T-helper 17 cell (primary cell): ENCODE data around the gene THSD4. TPM values are rescaled to one million over a fixed set of nuclear protein-coding genes. Genes with fewer than 3 reads are reported as not detected.

Experiments used
- ATAC-seq: fragments of 150-1000 bp; cut with Tn5 transposase; 2 replicates; pipeline ENCODE4 v1.10.0; 2021; ENCODE audit warnings: mild to moderate bottlenecking, moderate library complexity
- DNase-seq, 3 donors: peaks; one replicate each; pipeline versions ENCODE4 v3.0.0 to v3.0.0-alpha.2; 2020 to 2021
- H3K9me3 ChIP-seq: one replicate; pipeline ENCODE4 v1.7.0; 2013; ENCODE audit warnings: low read length, mild to moderate bottlenecking; ENCODE audit not compliant: control insufficient read depth, poor library complexity, severe bottlenecking
- H3K27ac Mint-ChIP-seq: one replicate; pipeline ENCODE4 v1.8.0; 2022; ENCODE audit warnings: mild to moderate bottlenecking, moderate library complexity, mixed read lengths
- H3K27me3 Mint-ChIP-seq: one replicate; pipeline ENCODE4 v1.8.0; 2022; ENCODE audit warnings: mixed read lengths
- H3K36me3 Mint-ChIP-seq: one replicate; pipeline ENCODE4 v1.8.0; 2022; ENCODE audit warnings: low read depth, mixed read lengths
- H3K4me1 Mint-ChIP-seq: one replicate; pipeline ENCODE4 v1.8.0; 2022; ENCODE audit warnings: mild to moderate bottlenecking, mixed read lengths
- H3K4me3 Mint-ChIP-seq: one replicate; pipeline ENCODE4 v1.8.0; 2022; ENCODE audit warnings: mild to moderate bottlenecking, moderate library complexity, mixed read lengths
- total RNA-seq, 4 donors: library from RNA in 2 of 4; stranded (reverse) in 2 of 4; gene quantifications; one replicate each; pipeline ENCODE4 v1.2.3 and lab custom pipeline; 2022 to 2026

THSD4 gene
- total RNA-seq, 2 donors from 2014 or later = not detected

- H3K9me3 ChIP-seq = no peaks in the 10 kb centered on the region
- no peak for ATAC-seq
- Mint-ChIP-seq H3K36me3 (no peaks in the 10 kb centered on the region), H3K27ac (no peak overlapping the region), H3K27me3 (peaks cover 44% of the 10 kb centered on the region), H3K4me3 (no peak overlapping the region), H3K4me1 (no peaks in the 10 kb centered on the region)
- no peak for DNase-seq
Observed at GRCh38 chr15:71547011-71547410, 431.7 kb downstream of the THSD4 start.

DNA sequence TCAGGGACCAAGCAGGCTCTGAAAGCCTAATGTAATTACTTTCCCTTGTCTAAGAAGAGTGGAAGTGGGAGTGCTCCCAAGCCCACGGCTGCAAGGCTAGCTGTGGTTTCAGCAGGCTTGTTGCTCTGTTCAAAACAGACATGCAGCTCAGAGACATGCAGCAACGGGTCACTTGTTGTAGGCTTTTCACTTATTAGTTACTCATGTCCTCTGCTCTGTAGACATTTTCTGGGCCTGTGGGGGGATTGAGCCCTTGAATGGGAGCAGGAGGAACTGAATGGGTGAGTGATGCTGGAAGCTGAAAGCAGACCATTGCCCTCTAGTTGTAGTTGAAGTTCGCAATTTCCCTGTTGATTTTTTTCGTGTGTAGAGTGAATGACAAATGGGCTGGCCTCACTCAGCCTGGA is 433.1 kb downstream of the THSD4 start:
- no peaks in the 10 kb centered on the region for H3K9me3 ChIP-seq
- peaks cover 46% of the 10 kb centered on the region for H3K27me3 Mint-ChIP-seq
- ATAC-seq (no peak), DNase-seq (no peak)
- no peaks in the 10 kb centered on the region for H3K36me3 Mint-ChIP-seq
- H3K27ac Mint-ChIP-seq = no peak overlapping the region
- no peaks in the 10 kb centered on the region for H3K4me1 Mint-ChIP-seq
- no peak overlapping the region for H3K4me3 Mint-ChIP-seq

- no peaks in the 10 kb centered on the region for H3K9me3 ChIP-seq
- peaks cover 46% of the 10 kb centered on the region for H3K27me3 Mint-ChIP-seq
- no peak overlapping the region for H3K27ac Mint-ChIP-seq
- ATAC-seq (no peak), DNase-seq (no peak)
- no peaks in the 10 kb centered on the region for H3K4me1 Mint-ChIP-seq
- no peaks in the 10 kb centered on the region for H3K36me3 Mint-ChIP-seq
- no peak overlapping the region for H3K4me3 Mint-ChIP-seq
Observed at GRCh38 chr15:71549091-71549490, 433.8 kb downstream of the THSD4 start.

- Mint-ChIP-seq H3K4me1 (no peaks in the 10 kb centered on the region), H3K4me3 (no peak overlapping the region), H3K36me3 (no peaks in the 10 kb centered on the region), H3K27ac (no peak overlapping the region), H3K27me3 (peaks cover 46% of the 10 kb centered on the region)
- no peaks in the 10 kb centered on the region for H3K9me3 ChIP-seq
- DNase-seq (no peak), ATAC-seq (no peak)
Observed at GRCh38 chr15:71549697-71550096, 434.4 kb downstream of the THSD4 start.

DNA sequence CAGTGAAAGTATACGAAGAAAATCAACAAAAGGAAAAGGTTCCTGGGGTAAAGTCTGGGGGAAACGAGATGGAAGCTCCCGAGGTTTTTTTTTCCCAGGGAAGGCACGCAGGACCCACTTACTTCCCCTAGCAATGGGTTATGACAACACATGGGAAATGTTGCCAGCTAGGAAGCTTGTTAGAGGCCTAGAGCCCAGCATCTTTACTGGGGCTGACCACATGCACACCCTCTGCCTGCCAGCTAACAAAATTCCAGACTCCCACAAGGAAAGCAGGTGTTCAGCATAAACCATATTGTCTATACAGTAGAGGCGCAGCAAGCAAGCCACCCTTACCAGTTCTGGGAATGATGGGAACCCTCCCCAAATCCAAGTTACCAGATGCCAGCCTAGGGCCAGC is 436.3 kb downstream of the THSD4 start:
- H3K27ac Mint-ChIP-seq = no peak overlapping the region
- H3K4me1 Mint-ChIP-seq = no peaks in the 10 kb centered on the region
- H3K9me3 ChIP-seq = no peaks in the 10 kb centered on the region
- no peak overlapping the region for H3K4me3 Mint-ChIP-seq
- H3K27me3 Mint-ChIP-seq = peaks cover 41% of the 10 kb centered on the region
- DNase-seq = no peak
- no peaks in the 10 kb centered on the region for H3K36me3 Mint-ChIP-seq
- ATAC-seq = no peak

DNA sequence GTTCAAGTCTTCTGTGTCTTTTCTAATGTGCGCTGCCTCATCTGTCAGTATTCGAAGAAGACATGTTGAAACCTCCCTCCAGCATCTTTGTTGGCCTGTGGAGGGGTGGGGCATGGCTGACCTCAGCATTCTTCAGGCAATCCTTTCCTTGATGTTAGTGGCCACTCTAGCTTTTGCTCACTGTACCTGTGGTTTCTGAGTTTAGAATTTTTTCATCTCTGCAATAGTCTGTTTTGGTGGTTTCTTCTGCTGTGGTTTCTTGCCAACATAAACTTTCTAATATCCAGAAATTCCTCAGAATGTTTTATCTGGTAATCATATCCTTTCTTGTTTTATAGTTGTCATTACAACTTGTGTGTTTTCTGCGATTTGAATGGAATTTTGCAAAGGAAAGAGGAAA is 443.8 kb downstream of the THSD4 start:
- H3K4me1 Mint-ChIP-seq = no peaks in the 10 kb centered on the region
- no peak for ATAC-seq
- H3K27ac Mint-ChIP-seq = no peak overlapping the region

GRCh38 chr15:71559616-71560015 is 444.3 kb downstream of the THSD4 start:
- peaks cover 2% of the 10 kb centered on the region for H3K36me3 Mint-ChIP-seq
- no peaks in the 10 kb centered on the region for H3K4me1 Mint-ChIP-seq
- peaks cover 19% of the 10 kb centered on the region for H3K27me3 Mint-ChIP-seq
- ATAC-seq = no peak
- no peak for DNase-seq
- H3K4me3 Mint-ChIP-seq = no peak overlapping the region
- no peak overlapping the region for H3K27ac Mint-ChIP-seq
- no peaks in the 10 kb centered on the region for H3K9me3 ChIP-seq

More for the DNA sequence above, 443.8 kb downstream of the THSD4 start:
- no peaks in the 10 kb centered on the region for H3K9me3 ChIP-seq
- H3K36me3 Mint-ChIP-seq = peaks cover 2% of the 10 kb centered on the region
- peaks cover 19% of the 10 kb centered on the region for H3K27me3 Mint-ChIP-seq
- DNase-seq = no peak
- H3K4me3 Mint-ChIP-seq = no peak overlapping the region

- Mint-ChIP-seq H3K36me3 (peaks cover 2% of the 10 kb centered on the region), H3K27me3 (peaks cover 24% of the 10 kb centered on the region), H3K4me3 (no peak overlapping the region), H3K27ac (no peak overlapping the region), H3K4me1 (no peaks in the 10 kb centered on the region)
- DNase-seq (no peak), ATAC-seq (no peak)
- H3K9me3 ChIP-seq = no peaks in the 10 kb centered on the region
Observed at GRCh38 chr15:71562251-71562650, 447.0 kb downstream of the THSD4 start.

- Mint-ChIP-seq H3K36me3 (peaks cover 2% of the 10 kb centered on the region), H3K27me3 (peaks cover 34% of the 10 kb centered on the region), H3K4me3 (no peak overlapping the region), H3K27ac (no peak overlapping the region), H3K4me1 (no peaks in the 10 kb centered on the region)
- DNase-seq (no peak), ATAC-seq (no peak)
- no peaks in the 10 kb centered on the region for H3K9me3 ChIP-seq
Observed at GRCh38 chr15:71564217-71564616, 448.9 kb downstream of the THSD4 start.

GRCh38 chr15:71565006-71565405 is 449.7 kb downstream of the THSD4 start:
- Mint-ChIP-seq H3K27me3 (peaks cover 34% of the 10 kb centered on the region), H3K27ac (no peak overlapping the region), H3K4me3 (no peak overlapping the region), H3K4me1 (no peaks in the 10 kb centered on the region), H3K36me3 (peaks cover 2% of the 10 kb centered on the region)
- no peak for ATAC-seq
- H3K9me3 ChIP-seq = no peaks in the 10 kb centered on the region
- DNase-seq = no peak

DNA sequence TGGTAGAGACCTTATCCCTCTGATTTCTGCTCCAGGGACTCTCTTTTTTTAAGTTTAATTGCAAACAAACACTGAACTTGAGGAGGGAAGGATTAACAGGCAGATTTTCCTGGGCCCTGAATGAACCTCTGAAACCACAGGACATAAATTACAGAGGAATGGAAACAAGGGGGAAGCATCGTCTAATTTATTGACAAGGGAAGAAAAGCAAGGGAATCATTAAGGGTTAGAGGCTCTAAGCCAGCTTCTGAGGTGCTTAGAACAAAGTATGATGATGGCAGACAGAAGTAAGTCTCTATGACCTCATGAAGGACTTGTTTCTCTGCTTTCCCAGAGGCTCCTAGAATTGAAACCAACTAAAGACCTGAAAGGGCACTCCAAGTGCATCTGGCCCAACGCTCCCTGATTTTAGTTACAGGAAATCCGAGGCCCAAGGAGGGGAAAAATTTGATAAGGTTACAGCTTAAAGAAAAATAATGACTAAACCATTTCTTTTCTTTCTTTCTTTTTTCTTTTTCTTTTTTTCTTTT is 450.4 kb downstream of the THSD4 start:
- peaks cover 40% of the 10 kb centered on the region for H3K27me3 Mint-ChIP-seq
- H3K27ac Mint-ChIP-seq = no peak overlapping the region
- no peak for ATAC-seq
- no peak for DNase-seq
- peaks cover 2% of the 10 kb centered on the region for H3K36me3 Mint-ChIP-seq
- H3K4me1 Mint-ChIP-seq = no peaks in the 10 kb centered on the region
- H3K4me3 Mint-ChIP-seq = no peak overlapping the region
- no peaks in the 10 kb centered on the region for H3K9me3 ChIP-seq

- Mint-ChIP-seq H3K4me1 (no peaks in the 10 kb centered on the region), H3K27ac (no peak overlapping the region), H3K36me3 (peaks cover 2% of the 10 kb centered on the region), H3K4me3 (no peak overlapping the region), H3K27me3 (peaks cover 39% of the 10 kb centered on the region)
- no peaks in the 10 kb centered on the region for H3K9me3 ChIP-seq
- DNase-seq (no peak), ATAC-seq (no peak)
Observed at GRCh38 chr15:71566226-71566625, 451.0 kb downstream of the THSD4 start.

- H3K9me3 ChIP-seq = no peaks in the 10 kb centered on the region
- DNase-seq (no peak), ATAC-seq (no peak)
- Mint-ChIP-seq H3K4me1 (no peaks in the 10 kb centered on the region), H3K27ac (no peak overlapping the region), H3K36me3 (no peaks in the 10 kb centered on the region), H3K4me3 (no peak overlapping the region), H3K27me3 (peaks cover 41% of the 10 kb centered on the region)
Observed at GRCh38 chr15:71567173-71567572, 451.9 kb downstream of the THSD4 start.

DNA sequence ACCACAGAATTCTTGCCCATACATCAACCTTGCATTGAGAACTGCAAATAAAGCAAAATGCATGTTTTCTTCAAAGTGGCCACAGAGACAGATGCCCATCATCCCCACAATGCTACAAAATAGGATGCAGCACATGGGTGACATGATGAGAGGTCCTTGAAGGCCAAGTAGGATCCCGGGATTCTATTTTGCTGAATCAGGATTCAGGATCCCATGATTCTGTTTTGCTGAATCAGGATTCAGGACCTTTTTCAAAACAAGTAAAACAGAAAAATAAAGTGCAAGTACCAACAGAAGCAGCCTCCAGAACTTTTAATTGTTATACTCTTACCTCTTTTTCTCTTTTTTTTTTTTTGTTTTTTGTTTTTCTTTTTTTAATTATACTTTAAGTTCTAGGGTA is 453.0 kb downstream of the THSD4 start:
- H3K36me3 Mint-ChIP-seq = no peaks in the 10 kb centered on the region
- H3K4me3 Mint-ChIP-seq = no peak overlapping the region
- H3K27ac Mint-ChIP-seq = no peak overlapping the region
- no peaks in the 10 kb centered on the region for H3K4me1 Mint-ChIP-seq
- ATAC-seq (no peak), DNase-seq (no peak)
- peaks cover 41% of the 10 kb centered on the region for H3K27me3 Mint-ChIP-seq
- H3K9me3 ChIP-seq = no peaks in the 10 kb centered on the region
